ENCODE data around the gene PAPLN.
A peak's percentile ranks its signal among the peaks of the same experiment; 100 is the strongest.

Gene PAPLN

DNA sequence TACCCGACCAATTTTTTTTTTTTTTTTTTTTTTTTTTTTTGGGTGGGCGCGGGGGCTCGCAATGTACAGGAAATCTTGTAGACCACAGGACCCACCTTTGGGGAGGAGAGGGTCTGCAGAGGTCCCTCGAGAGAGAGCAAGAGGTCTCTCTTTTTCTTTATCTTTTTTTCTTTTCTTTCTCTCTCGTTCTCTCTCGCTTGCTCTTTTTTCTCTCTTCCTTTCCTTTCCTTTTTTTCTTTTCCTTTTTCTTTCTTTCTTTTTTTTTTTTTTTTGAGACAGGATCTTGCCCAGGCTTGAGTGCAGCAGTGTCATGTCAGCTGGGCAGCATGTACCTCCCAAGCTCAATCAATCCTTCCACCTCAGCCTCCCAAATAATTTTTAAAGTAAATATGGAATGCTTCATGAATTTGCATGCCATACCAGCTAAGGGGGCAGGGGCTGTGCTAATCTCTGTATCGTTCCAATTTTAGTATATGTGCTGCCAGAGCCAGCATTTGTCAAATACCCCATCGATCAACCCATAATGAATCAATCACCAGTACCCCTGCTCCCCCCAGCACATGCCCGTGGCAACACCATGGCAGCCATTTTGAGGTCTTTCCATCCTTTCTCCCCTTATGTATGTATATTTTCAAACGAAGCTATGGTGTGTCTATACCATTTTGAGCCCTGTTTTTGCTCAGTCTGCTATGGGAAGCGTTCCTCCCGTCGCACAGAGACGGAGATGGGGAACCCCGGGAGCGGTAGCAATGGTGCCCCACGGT lies 9.3 kb downstream of the PAPLN start:
- no peak for DNase-seq (ENCODE audit: low read depth)

DNA sequence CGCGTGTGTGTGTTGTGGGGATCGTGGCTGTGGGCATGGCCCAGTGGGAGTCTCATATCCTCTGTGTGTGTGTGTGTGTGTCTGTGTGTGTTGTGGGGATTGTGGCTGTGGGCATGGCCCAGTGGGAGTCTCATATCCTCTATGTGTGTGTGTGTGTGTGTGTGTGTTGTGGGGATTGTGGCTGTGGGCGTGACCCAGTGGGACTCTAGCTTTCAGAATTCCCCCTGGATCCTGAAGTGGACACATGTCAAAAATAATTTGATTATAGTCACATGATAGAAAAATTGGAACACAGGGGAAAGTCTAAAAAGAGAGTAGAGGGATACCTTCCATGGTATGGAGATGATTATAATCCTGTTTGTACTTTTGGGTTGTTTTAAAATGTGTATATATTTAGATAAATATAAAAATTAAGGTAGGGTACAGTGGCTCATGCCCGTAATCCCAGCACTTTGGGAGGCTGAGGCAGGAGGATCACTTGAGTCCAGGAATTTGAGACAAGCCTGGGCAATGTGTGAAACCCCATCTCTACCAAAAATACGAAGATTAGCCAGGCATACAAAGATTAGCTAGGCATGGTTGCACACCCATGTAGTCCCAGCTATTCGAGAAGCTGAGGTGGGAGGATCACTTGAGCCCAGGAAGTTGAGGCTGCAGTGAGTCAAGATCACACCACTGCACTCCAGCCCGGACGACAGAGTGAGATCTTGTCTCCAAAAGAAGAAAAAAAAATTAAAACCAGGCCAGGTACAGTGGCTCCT lies 11.0 kb downstream of the PAPLN start:
- DNase-seq (ENCODE audit: low read depth): peak; percentile 45

DNA sequence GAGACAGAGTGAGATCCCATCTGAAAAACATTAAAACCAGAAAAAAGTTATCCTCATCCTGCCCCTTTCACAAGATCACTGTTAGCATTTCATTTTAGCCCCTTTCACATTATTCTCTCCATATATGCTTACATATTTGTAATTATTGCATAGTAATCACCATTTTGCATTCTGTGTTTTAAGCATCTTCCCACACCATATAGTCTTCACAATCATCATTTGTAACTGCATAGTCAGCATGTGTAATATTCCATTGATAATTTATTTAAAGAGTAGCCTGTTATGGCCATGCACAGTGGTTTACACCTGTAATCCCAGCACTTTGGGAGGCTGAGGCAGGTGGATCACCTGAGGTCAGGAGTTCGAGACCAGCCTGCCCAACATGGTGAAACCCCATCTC lies 11.8 kb downstream of the PAPLN start:
- DNase-seq (ENCODE audit: low read depth): no peak

DNA sequence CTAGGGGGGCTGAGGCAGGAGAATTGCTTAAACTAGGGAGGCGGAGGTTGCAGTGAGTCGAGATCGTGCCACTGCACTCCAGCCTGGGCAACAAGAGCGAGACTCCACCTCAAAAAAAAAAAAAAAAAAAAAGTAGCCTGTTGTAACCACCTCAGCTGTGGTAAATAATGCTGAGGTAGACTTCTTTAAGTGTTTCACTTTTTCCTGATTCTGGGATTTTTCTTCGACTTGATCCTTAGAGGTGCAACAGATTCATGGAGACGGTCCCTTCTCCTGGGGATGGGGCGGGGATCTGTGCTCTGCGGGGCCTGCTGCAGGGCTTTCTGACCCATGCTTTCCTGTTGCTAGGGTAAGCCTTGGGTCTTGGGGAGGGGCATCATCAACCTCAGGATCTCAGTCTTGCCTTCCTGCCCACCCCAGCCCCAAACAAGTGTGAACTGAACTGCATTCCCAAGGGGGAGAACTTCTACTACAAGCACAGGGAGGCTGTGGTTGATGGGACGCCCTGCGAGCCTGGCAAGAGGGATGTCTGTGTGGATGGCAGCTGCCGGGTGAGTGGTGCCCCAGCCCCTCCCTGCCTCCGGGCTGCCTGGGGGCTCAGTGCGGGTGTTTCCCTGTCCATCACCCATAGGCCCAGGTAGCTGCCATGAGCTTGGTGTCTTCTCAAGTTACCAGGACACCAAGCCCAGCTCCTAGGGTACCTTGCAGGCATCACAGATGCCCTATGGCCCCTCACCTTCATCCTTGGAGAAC lies 12.4 kb downstream of the PAPLN start:
- DNase-seq (ENCODE audit: low read depth): no peak

DNA sequence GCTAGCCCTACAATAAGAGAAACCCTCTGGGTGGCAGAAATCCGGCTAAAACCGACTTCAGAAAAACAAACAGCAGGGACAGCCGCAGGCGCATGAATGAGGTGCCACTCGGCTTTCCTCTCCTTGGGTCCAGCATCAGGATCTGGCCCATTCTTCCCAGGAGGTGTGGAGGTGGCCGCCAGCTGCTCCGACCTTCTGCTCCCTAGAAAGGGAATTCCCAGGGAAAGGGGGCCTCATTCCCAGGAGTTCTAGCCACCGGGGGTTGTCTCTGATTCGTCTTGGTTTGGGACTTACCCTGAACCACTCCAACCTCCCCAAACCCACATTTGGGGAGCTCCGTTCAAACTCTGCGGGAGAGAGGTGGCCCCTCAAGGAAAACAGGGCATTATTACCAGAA lies 13.0 kb downstream of the PAPLN start:
- DNase-seq (ENCODE audit: low read depth): no peak

DNA sequence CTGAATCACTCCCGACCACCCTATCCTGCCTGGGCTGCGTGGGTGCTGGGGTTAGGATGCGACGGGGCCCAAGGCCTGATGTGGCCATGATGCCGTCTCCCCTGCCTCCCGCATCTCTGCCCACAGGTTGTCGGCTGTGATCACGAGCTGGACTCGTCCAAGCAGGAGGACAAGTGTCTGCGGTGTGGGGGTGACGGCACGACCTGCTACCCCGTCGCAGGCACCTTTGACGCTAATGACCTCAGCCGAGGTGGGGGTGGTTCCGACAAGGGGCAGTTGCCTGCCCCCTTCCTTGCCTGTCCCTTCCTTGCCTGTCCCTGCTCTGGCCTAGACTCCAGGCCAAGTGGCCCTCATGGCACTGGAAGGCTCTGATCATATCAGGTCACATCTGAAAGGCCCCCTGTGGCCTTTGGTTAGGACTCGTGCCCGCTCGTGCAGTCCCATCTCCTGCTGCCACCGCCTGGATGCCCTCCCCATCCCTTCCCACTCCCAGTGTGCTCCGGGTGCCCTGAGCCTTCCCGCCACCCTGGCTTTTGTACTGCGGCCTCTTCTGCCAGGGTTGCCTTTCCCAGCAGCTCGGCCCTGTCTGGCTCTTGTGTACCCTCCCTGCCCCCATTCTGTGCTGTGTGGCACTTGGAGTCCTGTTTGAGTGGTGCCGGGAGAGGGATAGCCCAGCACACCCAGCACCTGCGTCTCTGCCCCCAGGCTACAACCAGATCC lies 13.6 kb downstream of the PAPLN start:
- DNase-seq (ENCODE audit: low read depth): no peak

DNA sequence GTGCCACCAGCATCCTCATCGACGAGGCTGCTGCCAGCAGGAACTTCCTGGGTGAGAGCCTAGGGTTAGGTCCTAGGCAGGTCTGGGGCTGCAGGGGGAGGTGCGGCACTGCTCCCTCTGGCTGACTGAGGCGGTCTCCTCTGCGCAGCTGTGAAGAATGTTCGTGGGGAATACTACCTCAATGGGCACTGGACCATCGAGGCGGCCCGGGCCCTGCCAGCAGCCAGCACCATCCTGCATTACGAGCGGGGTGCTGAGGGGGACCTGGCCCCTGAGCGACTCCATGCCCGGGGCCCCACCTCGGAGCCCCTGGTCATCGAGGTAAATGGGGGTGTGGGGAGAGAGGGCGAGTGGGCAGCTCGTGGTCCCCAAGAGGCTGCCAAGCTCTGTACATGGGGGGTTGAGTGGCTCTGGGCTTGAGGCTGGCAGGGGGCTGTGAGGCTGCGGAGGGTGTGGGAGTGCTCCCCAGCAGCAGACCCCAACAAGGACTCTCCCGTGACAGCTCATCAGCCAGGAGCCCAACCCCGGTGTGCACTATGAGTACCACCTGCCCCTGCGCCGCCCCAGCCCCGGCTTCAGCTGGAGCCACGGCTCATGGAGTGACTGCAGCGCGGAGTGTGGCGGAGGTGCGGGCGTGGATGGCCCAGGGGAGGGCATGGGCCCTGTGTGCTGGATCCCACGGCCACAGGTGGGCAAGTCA lies 14.4 kb downstream of the PAPLN start:
- no peak for DNase-seq (ENCODE audit: low read depth)

DNA sequence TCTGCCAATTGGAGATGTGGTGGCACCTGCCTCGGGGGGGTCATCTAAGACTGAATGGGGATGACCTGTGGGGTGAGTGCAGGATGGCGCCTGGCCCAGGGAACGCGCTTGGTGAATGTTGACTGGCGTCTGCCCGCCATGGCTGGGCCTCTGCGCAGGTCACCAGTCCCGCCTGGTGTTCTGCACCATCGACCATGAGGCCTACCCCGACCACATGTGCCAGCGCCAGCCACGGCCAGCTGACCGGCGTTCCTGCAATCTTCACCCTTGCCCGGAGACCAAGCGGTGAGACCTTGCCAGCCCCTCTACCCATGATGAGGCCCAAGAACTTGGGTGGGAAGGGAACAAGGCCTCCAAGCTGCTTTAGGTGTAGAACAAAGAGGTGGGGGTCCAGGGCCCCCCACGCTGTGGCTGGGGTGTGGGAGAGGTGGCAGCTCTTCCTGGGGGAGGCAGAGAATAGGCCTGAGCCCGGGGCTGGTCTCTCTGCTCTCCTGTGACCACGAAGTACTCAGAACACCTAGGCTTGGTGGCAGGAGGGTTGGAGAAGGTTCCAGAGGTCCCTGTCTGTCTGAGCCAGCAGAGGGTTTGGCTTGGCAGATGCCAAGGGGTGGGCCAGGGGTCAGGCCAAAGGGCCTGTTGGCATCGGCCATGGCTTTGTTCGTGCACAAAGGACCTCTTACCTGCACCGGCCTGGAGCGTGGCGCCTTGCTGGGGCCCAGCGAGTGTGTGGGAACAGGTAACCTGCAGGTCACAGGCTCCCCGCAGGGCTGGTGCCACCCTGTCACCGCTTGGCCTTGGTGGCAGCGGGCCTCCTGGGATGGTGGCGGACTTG lies 15.4 kb downstream of the PAPLN start:
- no peak for DNase-seq (ENCODE audit: low read depth)

DNA sequence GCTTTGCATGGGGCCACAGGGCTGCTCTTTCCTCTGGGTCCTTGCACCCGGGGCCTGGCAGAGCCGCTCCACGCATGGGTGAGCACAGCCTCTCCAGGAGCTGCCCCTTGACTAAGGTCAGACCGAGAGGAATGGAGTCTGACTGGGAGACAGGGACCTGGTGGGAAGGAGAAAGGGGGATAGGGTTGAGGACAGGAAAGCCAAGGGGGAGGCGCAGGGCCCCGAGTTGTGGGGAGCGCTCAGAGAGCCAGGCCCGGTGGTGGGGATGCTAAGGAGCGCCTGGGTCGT lies 16.0 kb downstream of the PAPLN start:
- DNase-seq (ENCODE audit: low read depth): no peak

DNA sequence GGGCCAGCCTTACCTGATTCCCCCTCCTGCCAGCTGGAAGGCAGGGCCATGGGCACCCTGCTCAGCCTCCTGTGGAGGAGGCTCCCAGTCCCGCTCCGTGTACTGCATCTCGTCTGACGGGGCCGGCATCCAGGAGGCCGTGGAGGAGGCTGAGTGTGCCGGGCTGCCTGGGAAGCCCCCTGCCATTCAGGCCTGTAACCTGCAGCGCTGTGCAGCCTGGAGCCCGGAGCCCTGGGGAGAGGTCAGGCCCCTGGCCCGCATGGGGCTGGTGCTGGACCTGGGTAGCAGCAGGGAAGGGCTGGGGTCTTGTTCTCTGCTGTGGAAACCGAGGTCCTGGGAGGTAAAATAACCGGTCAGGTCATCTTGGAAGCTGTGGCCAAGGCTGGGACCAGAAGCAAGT lies 16.4 kb downstream of the PAPLN start:
- no peak for DNase-seq (ENCODE audit: low read depth)

DNA sequence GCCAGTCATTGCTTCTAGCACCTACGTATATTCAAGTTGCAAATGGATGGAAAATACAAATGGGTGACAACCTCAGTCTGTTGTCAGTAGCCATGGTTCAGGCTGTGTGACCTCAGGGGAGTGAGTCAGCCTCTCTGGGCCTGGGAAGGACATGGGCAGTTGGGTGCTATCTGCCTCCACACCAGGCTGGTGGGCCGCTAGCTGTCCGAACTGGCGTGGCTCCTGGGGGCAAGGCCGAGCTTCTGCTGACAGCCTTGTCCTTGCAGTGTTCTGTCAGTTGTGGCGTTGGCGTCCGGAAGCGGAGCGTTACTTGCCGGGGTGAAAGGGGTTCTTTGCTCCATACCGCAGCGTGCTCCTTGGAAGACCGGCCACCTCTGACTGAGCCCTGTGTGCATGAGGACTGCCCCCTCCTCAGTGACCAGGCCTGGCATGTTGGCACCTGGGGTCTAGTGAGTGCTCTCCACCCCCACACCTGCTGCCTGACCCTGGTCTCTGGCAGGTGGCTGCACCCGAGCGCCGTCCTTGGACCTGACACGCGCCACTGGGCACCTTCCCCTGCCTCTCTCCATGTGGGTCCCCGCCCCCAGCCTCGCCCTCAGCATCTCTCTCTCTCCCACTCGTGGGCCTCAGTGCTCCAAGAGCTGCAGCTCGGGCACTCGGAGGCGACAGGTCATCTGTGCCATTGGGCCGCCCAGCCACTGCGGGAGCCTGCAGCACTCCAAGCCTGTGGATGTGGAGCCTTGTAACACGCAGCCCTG lies 17.1 kb downstream of the PAPLN start:
- no peak for DNase-seq (ENCODE audit: low read depth)

DNA sequence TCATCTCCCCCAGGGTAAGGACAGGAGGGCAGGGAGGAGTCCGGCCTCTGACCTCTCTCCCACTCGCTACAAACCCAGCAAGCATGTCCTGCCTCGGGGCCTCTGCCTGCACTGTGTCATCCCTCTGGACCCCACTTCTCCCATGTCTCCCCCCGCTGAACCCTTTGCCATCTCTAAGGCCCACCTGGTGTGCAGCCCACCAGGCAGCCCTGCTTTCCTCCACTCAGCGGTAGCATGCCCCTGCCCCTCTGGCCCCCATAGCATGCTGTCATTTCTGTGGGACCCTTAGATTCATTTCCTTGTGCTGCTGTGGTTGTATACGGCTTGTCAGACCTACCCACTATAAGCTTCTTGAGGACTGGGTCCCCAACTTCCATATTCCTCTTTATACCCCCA lies 17.7 kb downstream of the PAPLN start:
- DNase-seq (ENCODE audit: low read depth): no peak

DNA sequence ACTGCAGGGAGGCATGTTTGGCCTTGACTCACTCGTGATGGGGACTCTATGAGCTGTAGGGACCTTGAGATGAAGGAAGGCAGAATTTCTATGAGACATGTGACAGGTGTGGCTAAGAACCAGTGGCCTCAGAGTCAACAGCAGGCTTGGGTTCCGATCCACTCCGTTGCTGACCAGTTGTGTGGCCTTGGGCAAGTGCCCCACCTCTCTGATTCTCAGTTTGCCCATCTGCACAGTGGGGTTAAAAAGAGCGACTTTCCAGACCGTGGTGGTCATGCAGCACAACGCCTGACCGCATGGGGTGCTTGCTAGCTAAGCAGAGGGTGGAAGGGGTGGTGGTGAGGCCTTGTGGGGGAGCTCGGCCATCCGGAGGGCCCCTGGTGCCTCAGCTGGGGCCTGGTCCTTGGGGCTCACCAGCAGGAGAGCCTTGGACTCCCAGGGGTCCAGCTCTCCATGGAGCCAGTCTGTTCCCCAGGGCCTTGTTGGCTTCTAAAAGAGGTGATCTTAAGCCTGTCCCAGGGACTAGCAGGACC lies 18.5 kb downstream of the PAPLN start:
- no peak for DNase-seq (ENCODE audit: low read depth)

DNA sequence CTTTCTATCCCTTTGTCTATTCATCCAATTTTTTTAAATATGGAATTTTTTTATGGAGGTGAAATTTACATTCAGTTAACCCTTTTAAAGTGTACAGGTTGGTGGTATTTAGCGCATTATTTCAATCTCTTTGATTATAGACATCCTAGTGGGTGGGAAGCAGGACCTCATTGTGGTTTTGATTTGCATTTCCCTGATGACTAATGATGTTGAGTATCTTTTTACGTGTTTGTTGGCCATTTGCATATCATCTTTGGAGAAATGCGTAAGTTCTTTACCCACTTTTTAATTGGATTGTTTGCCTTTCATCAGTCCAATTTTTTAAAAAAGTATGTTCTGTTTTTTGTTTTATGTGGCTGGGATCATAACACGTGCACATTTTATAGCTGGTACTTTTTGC lies 20.8 kb downstream of the PAPLN start:
- no peak for DNase-seq (ENCODE audit: low read depth)

DNA sequence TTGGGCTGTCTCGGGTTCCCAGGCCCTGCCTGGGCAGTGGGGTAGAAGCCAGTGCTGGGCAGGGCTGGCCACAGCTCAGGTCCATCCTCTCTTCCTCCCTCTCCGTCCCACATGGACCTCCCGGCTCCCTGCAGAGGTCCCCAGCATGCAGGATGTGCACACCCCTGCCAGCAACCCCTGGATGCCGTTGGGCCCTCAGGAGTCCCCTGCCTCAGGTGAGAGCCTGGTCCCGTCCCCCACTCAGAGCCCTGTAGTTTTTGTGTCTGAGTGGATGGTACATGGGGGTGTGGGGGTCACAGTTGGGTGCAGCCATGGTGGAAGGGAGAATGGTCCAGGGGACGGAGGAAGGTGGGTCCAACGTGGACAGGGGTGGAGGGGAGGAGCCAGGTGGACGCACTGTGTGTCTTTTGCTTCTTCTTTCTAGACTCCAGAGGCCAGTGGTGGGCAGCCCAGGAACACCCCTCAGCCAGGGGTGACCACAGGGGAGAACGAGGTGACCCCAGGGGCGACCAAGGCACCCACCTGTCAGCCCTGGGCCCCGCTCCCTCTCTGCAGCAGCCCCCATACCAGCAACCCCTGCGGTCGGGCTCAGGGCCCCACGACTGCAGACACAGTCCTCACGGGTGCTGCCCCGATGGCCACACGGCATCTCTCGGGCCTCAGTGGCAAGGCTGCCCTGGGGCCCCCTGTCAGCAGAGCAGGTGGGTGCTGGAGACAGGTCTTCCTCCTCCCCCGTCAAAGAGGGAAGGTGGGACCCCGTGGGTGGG lies 21.7 kb downstream of the PAPLN start:
- no peak for DNase-seq (ENCODE audit: low read depth)

DNA sequence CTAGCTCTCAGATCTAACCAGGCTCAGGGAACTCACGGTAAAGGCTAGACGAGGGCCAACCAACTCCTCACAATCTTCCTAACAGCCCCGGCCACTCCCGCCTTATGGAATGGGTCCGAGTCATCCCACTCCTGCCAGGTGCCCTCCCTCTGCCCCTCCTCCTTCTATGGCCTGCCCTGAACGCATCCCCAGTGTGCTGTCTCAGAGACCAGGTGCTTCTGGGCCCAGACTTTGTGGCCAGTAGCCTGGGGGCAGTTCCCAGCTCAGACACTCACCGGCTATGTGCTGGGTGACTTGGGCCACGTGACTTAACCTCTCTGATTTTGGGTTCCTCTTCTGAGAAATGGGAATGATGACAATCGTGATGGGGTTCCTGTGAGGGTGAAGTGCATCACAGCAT lies 22.5 kb downstream of the PAPLN start:
- no peak for DNase-seq (ENCODE audit: low read depth)

DNA sequence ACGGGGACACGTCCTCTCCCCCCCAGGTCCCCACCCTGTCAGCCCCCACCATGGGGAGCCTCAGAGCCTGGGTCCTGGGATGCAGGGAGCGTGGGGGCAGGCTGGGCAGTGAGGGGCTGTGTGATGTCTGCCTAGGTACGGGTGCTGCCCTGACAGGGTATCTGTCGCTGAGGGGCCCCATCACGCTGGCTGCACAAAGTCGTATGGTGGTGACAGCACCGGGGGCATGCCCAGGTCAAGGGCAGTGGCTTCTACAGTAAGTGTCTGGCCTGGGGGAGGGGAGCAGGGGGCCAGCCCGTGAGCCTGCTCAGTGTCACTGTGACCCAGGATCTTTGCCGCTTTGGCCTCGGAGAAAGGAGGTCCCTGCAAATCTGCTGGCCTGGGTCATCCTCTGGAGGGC lies 23.3 kb downstream of the PAPLN start:
- no peak for DNase-seq (ENCODE audit: low read depth)

DNA sequence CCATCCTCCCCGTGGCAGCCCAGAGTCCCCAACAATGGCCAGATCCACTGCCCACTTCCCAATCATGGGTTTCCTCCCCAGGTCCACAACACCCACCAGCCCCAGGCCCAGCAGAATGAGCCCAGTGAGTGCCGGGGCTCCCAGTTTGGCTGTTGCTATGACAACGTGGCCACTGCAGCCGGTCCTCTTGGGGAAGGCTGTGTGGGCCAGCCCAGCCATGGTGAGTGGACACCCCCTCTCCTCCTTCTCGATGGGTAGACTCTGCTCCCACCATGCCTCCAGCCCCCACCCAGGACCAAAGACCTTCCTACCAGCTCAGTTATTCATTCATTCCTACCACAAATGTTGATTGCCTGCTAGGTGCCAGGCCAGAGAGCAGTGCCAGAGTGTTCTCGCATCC lies 23.8 kb downstream of the PAPLN start:
- DNase-seq (ENCODE audit: low read depth): no peak

Data from amniotic epithelial cell (primary cell).